Testis (tissue), 2 donors: ENCODE results near the gene RSBN1L.

ENCODE experiments used
- CTCF ChIP-seq, 3 experiments: fragments of 450-650 bp in 2 of 3; fragments of 200-600 bp in 1 of 3; sonication (generic) in 1 of 3; IDR thresholded peaks; one replicate each; pipeline ENCODE4 v1.5.1; 2016 to 2019; ENCODE audit warnings: antibody characterized with exemption in 3 of 3, mild to moderate bottlenecking in 2 of 3, moderate library complexity in 1 of 3
- POLR2A ChIP-seq: fragments of 450-650 bp; IDR thresholded peaks from one replicate; pipeline ENCODE4 v1.6.1; 2017; ENCODE audit warnings: antibody characterized with exemption, mild to moderate bottlenecking, moderate library complexity

GRCh38 chr7:77746824-77747165 is 50.5 kb downstream of the RSBN1L start:
- TF ChIP-seq CTCF (IDR thresholded peaks at IDR 0.05) (no peak), POLR2A (no peak)
